ENCODE measurements around the gene DCAF6. TPM values are rescaled to one million over a fixed set of nuclear protein-coding genes. Genes with fewer than 3 reads are reported as not detected.

Gene DCAF6
- total RNA-seq, 2 donors from 2014 or later = 21.4 to 32.3 TPM

DNA sequence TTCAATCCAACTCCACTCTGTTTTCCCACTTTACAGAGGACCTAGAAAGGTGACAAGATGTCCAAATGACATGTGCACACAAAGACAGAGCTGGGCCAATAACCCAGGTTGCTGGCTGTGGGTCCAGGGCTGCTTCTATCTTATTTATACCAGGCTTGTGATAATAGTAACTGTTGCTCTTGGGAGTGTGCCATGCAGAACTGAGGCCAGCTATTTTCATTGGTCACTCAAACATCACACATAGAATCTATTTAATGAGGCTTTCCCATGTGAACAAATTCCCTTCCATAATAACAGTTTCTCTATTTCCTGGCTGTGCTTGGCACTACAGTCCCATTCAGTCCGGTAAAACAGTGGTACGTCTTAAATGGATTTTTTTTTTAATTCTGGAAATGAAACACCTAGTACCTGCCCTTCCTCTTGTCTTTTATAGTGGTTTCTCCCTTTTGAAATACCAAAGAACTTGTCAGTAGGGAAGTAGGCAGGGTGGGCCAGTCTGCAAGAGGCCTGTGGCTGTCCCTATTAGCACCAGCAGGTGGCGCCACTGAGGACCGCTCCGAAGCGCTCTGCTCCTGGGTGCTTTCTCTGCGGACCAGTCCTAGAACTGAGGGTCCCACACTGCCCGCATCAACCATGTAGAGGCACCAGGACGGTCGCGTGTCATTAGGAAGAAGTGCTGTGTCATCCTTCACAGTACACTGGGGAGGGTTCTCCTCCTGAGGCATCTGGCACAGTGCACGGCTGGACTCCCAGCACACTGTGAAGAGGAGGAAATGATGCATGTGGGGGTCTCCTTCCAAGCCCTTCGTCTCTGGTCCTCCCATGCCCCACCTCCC lies 148.1 kb downstream of the DCAF6 start:
- peaks cover 33% of the 10 kb centered on the region for H3K4me1 Mint-ChIP-seq
- no peak overlapping the region for H3K9ac ChIP-seq (ENCODE audit: extremely low read depth, low read length, poor library complexity, severe bottlenecking)
- no peaks in the 10 kb centered on the region for H3K9me3 ChIP-seq (ENCODE audit: control insufficient read depth, low read length)
- peaks cover 31% of the 10 kb centered on the region for H3K36me3 Mint-ChIP-seq (ENCODE audit: low read depth)
- 36 to 48% methylated on average over 11 to 13 of the region's 13 CpGs for WGBS, 2 experiments (ENCODE audit: insufficient coverage in 1 of 2, insufficient read length in 1 of 2)
- H3K9me3 Mint-ChIP-seq = no peaks in the 10 kb centered on the region
- DNase-seq = peak; percentile 92
- no peak overlapping the region for H3K27ac Mint-ChIP-seq
- H3K36me3 ChIP-seq (ENCODE audit: control insufficient read depth, insufficient read depth, low read length) = peaks cover 76% of the 10 kb centered on the region
- H3K4me1 ChIP-seq (ENCODE audit: control insufficient read depth, insufficient read depth, low read length) = peaks cover 18% of the 10 kb centered on the region
- no peaks in the 10 kb centered on the region for H3K27me3 Mint-ChIP-seq (ENCODE audit: insufficient read depth)
- no peak overlapping the region for H3K4me3 Mint-ChIP-seq
- H3K27me3 ChIP-seq (ENCODE audit: control insufficient read depth, insufficient read depth, low read length, poor library complexity, severe bottlenecking) = no peaks in the 10 kb centered on the region
- TF ChIP-seq, protein P1, sequence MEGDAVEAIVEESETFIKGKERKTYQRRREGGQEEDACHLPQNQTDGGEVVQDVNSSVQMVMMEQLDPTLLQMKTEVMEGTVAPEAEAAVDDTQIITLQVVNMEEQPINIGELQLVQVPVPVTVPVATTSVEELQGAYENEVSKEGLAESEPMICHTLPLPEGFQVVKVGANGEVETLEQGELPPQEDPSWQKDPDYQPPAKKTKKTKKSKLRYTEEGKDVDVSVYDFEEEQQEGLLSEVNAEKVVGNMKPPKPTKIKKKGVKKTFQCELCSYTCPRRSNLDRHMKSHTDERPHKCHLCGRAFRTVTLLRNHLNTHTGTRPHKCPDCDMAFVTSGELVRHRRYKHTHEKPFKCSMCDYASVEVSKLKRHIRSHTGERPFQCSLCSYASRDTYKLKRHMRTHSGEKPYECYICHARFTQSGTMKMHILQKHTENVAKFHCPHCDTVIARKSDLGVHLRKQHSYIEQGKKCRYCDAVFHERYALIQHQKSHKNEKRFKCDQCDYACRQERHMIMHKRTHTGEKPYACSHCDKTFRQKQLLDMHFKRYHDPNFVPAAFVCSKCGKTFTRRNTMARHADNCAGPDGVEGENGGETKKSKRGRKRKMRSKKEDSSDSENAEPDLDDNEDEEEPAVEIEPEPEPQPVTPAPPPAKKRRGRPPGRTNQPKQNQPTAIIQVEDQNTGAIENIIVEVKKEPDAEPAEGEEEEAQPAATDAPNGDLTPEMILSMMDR (conservative IDR thresholded peaks at IDR 0.05) = peak; percentile 98
- no peak overlapping the region for H3K27ac ChIP-seq (ENCODE audit: low read depth, low read length)
- H3K4me3 ChIP-seq (ENCODE audit: low read length) = no peak overlapping the region

DNA sequence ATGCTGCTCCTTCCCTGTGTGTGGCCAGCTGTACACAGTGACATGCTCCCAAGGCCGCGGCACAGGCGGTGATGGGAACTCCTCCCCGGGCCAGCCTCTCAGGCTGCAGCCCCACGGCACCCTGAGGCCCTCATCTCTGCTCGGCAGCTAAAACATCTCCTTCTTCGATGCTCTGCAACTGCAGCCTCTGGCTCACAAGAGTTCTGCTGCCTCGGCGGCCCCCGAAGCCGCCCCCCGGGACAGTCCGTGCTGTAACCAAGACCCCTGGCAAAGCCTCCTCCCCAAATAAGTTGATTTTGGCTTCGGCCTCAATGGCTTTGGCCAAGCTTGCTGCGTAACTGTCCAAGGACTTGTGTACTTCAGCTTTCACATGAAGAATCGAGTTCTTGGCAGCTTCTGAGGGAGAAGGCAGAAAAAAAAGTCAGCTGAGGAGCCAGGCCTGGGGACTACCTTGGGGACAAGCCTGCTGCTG lies 149.0 kb downstream of the DCAF6 start:
- H3K4me3 ChIP-seq (ENCODE audit: low read length) = no peak overlapping the region
- H3K36me3 ChIP-seq (ENCODE audit: control insufficient read depth, insufficient read depth, low read length) = peaks cover 83% of the 10 kb centered on the region
- no peak for DNase-seq
- no peak overlapping the region for H3K9ac ChIP-seq (ENCODE audit: extremely low read depth, low read length, poor library complexity, severe bottlenecking)
- H3K27me3 ChIP-seq (ENCODE audit: control insufficient read depth, insufficient read depth, low read length, poor library complexity, severe bottlenecking) = no peaks in the 10 kb centered on the region
- Mint-ChIP-seq H3K4me3 (no peak overlapping the region), H3K27me3 (ENCODE audit: insufficient read depth) (no peaks in the 10 kb centered on the region), H3K27ac (no peak overlapping the region), H3K9me3 (no peaks in the 10 kb centered on the region), H3K36me3 (ENCODE audit: low read depth) (peaks cover 36% of the 10 kb centered on the region), H3K4me1 (peaks cover 33% of the 10 kb centered on the region)
- TF ChIP-seq, protein P1 (conservative IDR thresholded peaks at IDR 0.05) = no peak
- 90 to 93% methylated on average over 8 to 16 of the region's 16 CpGs for WGBS, 2 experiments (ENCODE audit: insufficient coverage in 1 of 2, insufficient read length in 1 of 2)
- no peaks in the 10 kb centered on the region for H3K9me3 ChIP-seq (ENCODE audit: control insufficient read depth, low read length)
- H3K4me1 ChIP-seq (ENCODE audit: control insufficient read depth, insufficient read depth, low read length) = peaks cover 18% of the 10 kb centered on the region
- H3K27ac ChIP-seq (ENCODE audit: low read depth, low read length) = no peak overlapping the region

DNA sequence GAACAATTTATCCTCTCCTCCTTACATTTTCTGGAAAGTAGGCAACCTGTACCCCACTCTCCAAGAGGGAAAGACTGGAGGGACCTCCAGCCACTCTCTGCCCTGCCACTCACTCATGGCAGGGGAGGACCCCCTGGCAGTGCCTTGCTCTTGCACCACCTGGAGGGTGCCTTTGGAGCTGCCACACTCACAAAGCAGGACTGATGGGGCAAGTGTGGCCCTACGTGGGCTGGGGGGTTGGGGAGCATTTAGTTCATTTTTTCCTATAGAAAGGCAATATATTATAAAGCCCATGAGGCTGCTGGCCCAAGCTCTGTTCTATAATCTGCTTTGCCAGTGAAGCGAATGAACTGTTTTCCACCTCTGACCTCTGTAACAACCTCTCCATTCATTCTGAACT lies 150.0 kb downstream of the DCAF6 start:
- Mint-ChIP-seq H3K27me3 (ENCODE audit: insufficient read depth) (no peaks in the 10 kb centered on the region), H3K36me3 (ENCODE audit: low read depth) (peaks cover 36% of the 10 kb centered on the region), H3K27ac (no peak overlapping the region), H3K4me3 (no peak overlapping the region), H3K4me1 (peaks cover 33% of the 10 kb centered on the region), H3K9me3 (no peaks in the 10 kb centered on the region)
- H3K9me3 ChIP-seq (ENCODE audit: control insufficient read depth, low read length) = no peaks in the 10 kb centered on the region
- no peak for DNase-seq
- H3K27ac ChIP-seq (ENCODE audit: low read depth, low read length) = no peak overlapping the region
- no peaks in the 10 kb centered on the region for H3K27me3 ChIP-seq (ENCODE audit: control insufficient read depth, insufficient read depth, low read length, poor library complexity, severe bottlenecking)
- WGBS, 2 experiments (ENCODE audit: insufficient coverage in 1 of 2, insufficient read length in 1 of 2) = 79% methylated on average over 2 of the region's 2 CpGs; no CpG with 5 or more reads in 1 of the 2 experiments
- H3K4me3 ChIP-seq (ENCODE audit: low read length) = no peak overlapping the region
- H3K9ac ChIP-seq (ENCODE audit: extremely low read depth, low read length, poor library complexity, severe bottlenecking) = no peak overlapping the region
- peaks cover 18% of the 10 kb centered on the region for H3K4me1 ChIP-seq (ENCODE audit: control insufficient read depth, insufficient read depth, low read length)
- H3K36me3 ChIP-seq (ENCODE audit: control insufficient read depth, insufficient read depth, low read length) = peaks cover 83% of the 10 kb centered on the region
- TF ChIP-seq, protein P1 (conservative IDR thresholded peaks at IDR 0.05) = peak; percentile 41

All from endodermal cell (in vitro differentiated cells).